GM19239 (cell line): ENCODE data around the gene RHO.
"Not testable (repeated sequence)": the region's sequence is repeated elsewhere in the genome, so short reads cannot be mapped to it uniquely, and the experiment has no call there.

ENCODE experiments used
- DNase-seq: peaks from one replicate; pipeline ENCODE4 v3.0.0; 2011; ENCODE audit warnings: low spot score; ENCODE audit not compliant: insufficient read length
- FAIRE-seq: peaks from 2 replicates; lab custom pipeline; 2011; peaks lifted over from hg19 to GRCh38; lab: Jason Lieb, UNC

Gene RHO

DNA sequence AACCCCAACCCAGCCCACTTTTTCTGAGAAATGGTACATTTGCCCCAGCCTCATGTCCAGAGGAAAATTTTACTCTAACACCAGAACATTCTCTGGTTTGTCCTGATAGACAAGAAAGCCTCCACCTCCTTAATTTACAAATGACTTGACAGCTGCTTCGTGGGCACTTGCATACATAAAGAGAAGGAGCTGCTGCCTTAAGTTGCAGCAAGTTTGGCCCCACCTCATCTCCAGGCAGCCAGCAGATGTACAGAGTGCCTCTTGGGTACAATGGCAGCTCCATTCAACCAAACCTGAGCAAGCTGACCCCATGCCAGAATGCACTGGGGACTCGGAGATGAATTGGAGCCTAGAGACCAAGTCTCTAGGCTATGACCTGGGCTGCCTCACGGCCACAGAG lies 8.4 kb downstream of the RHO start:
- no peak for DNase-seq
- no peak for FAIRE-seq

DNA sequence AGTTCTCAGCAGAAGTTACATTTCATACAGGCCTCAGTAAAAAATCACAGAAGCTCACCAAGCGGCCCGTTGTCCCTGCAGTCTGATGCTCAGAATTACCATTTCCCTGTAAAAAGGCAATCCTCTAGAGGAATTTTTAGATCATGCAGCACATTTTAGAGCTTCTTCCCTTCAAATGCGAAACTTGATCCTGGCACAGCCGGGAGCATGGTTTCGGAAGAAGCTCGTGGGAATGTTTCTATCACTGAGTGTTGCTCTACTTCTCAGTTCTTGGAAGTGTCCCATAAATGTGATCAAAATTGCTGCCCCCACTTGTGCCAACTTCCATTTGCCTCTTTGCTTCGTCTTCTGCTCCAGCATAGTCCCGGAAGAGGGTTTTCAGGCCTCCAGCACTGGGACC lies 10.8 kb downstream of the RHO start:
- FAIRE-seq, result no peak

GRCh38 chr3:129540776-129541516 lies 12.5 kb downstream of the RHO start:
- FAIRE-seq, result no peak

More for the DNA sequence above, 10.8 kb downstream of the RHO start:
- DNase-seq, result no peak

DNA sequence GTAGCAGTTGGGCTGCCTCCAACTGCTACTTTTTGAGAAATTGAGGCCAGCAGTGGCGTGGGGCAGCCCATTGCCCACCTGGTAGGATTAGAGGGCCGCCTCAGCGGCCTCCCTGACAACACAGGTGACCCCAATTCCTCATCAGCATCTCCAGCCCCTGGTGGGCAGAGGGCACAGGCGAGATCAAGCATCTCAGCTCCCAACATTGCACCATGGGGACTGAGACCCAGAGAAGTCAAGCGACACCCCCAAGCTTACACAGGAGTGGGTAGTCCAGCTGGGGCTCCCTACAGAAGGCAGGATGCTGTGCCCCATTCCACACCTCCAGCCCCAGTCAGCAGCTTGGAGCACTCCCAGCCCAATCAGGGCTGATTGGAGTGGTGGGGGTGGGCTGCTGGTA lies 14.3 kb downstream of the RHO start:
- FAIRE-seq (no peak), DNase-seq (no peak)

More at GRCh38 chr3:129540776-129541516, 12.5 kb downstream of the RHO start:
- no peak for DNase-seq

DNA sequence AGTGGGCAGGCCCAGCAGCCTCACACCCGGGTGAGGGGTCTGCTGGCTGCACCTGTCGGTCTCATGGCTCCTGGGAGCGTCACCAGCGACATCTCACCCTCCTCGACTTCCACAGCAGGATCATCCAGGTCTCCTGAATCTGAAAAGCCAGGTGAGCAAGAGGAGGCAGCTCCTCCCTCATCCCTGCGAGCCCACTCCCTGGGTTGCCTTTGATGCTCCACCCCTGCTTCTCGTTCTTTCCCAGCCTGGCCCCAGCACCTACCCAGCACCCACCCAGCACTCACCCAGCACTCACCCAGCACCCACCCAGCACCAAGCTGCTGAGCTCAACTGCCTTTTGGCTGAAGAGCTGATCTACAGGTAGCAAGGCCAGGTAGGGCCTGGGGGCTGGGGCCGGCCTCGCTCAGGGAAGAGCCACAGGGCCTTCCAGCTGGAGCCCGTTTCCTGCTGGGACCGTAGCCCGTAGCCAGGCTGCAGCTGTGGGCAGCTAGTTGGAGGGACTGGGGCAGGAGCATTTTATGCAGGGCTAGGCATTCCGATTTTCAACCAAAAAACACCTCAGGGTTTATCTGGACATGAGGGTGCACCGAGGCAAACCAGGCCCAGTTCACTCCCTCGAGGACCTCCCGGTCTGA lies 14.8 kb downstream of the RHO start, which contains the start of gene H1-8:
Gene H1-8, plus strand, starts transcription at position 20 of the 635 bp plus-strand sequence. Its CDS starts 44 bp downstream, at position 64.
- FAIRE-seq (no peak), DNase-seq (no peak)

DNA sequence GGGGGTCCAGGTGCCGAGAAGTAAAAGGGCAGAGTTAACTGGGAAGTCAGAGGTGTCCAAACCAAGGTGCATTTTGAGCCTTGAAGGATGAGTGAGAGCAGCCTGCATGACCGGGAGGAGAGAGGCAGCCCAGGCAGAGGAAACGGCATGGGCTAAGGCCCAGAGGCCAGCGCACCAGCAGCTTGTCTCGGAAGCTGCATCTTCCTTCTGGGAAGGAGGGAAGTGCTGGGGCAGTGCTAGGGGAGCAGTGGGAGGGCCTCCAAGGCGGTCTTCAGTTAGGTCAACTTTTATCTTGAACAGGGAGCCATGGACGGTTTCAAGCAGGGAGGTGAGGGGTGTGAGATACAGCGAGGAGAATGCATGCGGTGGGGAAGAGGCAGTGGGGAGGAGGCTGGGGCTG lies 15.6 kb downstream of the RHO start:
- FAIRE-seq, result no peak
- no peak for DNase-seq

DNA sequence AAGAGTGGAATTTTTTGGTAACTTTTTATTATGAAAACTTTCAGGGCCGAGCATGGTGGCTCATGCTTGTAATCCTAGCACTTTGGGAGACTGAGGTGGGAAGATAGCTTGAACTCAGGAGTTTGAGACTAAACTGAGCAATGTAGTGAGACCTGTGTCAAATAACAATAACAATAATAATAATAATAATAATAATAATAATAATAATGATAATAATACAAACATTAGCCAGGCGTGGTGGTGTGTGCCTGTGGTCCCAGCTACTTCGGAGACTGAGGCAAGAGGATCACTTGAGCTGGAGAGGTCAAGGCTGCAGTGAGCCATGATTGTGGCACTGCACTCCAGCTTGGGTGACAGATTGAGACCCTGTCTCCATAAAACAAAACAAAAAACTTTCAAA lies 17.5 kb downstream of the RHO start:
- FAIRE-seq, DNase-seq: not testable (repeated sequence)

- FAIRE-seq, result no peak
Observed at GRCh38 chr3:129547241-129547640, 18.8 kb downstream of the RHO start.

DNA sequence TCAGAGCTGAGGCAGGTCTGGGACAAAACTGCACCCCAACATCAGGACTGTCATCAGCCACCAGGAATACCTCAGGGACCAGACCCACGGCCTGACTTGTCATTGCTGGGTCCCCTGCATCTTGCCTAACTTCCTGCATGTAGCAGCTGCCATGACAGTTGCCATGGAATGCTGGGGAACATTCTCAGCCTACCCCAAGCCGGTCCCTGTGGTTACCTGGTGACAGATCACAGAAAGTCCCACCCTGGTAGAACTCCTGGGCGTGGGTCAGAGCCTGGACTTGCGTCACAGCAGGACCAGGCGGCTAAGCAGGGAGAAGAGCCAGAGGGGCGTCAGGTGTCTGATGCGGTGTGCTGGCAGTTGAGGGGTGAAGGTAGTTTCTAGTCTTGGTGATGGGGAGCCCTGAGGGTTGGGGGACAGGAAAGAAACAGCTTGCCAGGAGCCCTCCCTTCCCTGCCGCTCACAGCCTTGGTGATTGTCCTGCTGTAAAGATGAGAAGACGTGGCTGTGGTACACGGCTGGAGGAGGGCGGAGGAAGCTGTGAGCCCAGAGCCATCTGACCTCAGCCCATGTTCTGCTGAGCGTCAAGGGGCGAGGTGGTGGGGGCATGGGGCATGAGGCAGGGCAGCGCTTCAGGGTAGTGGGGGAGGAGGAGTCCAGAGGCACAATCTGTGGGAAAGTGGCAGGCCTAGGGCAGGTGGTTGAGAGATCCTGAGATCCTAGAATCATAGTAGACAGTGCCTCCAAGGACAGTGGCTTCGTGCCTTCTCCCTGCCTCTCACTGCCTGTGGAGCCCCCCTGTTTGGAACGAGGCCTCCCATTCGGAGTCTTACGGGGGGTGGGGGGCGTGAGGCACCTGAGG lies 19.9 kb downstream of the RHO start:
- FAIRE-seq, result no peak
- no peak for DNase-seq

More at GRCh38 chr3:129547241-129547640, 18.8 kb downstream of the RHO start:
- DNase-seq, result no peak

- no peak for FAIRE-seq
- DNase-seq, result no peak
Observed at GRCh38 chr3:129549006-129549800, 20.8 kb downstream of the RHO start.

DNA sequence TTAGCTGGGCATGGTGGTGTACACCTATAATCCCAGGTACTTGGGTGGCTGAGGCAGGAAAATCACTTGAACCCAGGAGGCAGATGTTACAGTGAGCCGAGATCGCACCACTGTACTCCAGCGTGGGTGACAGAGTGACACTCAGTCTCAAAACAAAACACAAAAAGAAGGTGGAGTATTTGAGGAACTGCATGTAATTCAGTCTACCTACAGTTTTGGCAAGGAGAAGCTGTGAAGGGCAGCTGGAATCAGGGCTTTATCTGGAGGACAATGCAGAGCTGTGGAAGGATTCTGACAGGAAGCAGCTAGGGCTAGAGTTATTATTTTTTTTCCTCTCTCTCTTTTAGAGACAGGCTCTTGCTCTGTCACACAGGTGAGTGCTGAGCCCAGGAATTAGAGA lies 21.4 kb downstream of the RHO start:
- no peak for DNase-seq
- no peak for FAIRE-seq

GRCh38 chr3:129552287-129553050 lies 24.0 kb downstream of the RHO start:
- FAIRE-seq, result no peak
- no peak for DNase-seq

DNA sequence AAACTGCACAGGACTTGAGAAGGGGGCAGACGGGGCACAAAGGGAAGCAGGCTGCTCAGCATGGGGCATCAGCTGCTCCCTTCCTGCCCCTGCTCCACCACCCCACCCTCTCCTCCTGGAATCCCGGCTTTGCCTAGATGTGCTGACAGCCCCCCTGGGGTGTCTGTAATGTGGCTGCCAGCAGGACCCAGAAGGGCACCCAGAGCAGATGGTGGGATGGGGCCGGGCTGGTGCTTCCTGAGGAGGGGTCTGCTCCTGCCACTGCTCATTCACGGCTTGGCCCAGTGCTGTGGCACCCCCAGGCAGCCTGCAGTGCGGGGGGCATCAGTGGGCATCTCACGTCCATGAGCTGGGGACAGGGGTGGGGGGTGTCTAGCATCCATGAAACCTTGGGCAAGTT lies 24.7 kb downstream of the RHO start:
- DNase-seq, result no peak
- FAIRE-seq, result no peak

DNA sequence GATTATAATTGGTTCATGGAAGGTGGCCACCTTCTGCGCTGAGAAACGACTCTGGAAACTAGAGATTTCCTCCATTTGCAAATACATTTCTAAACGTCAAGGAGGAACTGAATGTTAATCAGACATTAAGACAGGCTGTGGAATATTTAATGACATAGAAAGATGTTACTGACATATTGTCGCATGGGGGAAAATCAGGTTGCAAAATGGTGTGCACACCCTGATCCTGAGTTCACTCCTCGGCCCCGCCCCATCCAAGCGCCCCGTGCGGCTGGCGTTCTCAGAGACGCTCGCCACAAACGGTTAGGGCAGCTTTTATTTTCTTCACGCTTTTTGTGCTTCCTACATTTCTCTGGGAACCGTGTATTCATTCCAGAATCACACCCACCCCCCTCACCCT lies 25.3 kb downstream of the RHO start:
- FAIRE-seq (no peak), DNase-seq (no peak)

GRCh38 chr3:129554356-129555152 lies 26.1 kb downstream of the RHO start:
- DNase-seq (no peak), FAIRE-seq (no peak)

- FAIRE-seq (no peak), DNase-seq (no peak)
Observed at GRCh38 chr3:129555153-129555550, 26.7 kb downstream of the RHO start.

GRCh38 chr3:129555616-129556357 lies 27.3 kb downstream of the RHO start:
- DNase-seq (no peak), FAIRE-seq (no peak)

- FAIRE-seq, result no peak
- DNase-seq, result no peak
Observed at GRCh38 chr3:129556358-129556695, 27.9 kb downstream of the RHO start.
